ENCODE results near the gene KIAA1958.

- TF ChIP-seq CTCF (IDR thresholded peaks at IDR 0.05; ENCODE audit: low read depth, low read length) (no peak), EZH2phosphoT487 (IDR thresholded peaks at IDR 0.05; ENCODE audit: low read depth) (no peak)
Measured at GRCh38 chr9:112546149-112547012, 59.8 kb downstream of the KIAA1958 start.

Data from OCI-LY3 (cell line).